GM12801 (cell line): ENCODE data around the gene ZNF358.

Experiments
- CTCF ChIP-seq: IDR thresholded peaks from one replicate; pipeline ENCODE4 v1.5.1; 2011; ENCODE audit warnings: control low read depth; ENCODE audit not compliant: insufficient read length; ENCODE audit errors: extremely low read depth

Gene ZNF358

GRCh38 chr19:7528192-7528519 lies 12.3 kb downstream of the ZNF358 start:
- no peak for TF ChIP-seq CTCF

GRCh38 chr19:7528522-7529245 lies 12.8 kb downstream of the ZNF358 start:
- no peak for TF ChIP-seq CTCF

GRCh38 chr19:7529246-7529600 lies 13.3 kb downstream of the ZNF358 start:
- no peak for TF ChIP-seq CTCF

DNA sequence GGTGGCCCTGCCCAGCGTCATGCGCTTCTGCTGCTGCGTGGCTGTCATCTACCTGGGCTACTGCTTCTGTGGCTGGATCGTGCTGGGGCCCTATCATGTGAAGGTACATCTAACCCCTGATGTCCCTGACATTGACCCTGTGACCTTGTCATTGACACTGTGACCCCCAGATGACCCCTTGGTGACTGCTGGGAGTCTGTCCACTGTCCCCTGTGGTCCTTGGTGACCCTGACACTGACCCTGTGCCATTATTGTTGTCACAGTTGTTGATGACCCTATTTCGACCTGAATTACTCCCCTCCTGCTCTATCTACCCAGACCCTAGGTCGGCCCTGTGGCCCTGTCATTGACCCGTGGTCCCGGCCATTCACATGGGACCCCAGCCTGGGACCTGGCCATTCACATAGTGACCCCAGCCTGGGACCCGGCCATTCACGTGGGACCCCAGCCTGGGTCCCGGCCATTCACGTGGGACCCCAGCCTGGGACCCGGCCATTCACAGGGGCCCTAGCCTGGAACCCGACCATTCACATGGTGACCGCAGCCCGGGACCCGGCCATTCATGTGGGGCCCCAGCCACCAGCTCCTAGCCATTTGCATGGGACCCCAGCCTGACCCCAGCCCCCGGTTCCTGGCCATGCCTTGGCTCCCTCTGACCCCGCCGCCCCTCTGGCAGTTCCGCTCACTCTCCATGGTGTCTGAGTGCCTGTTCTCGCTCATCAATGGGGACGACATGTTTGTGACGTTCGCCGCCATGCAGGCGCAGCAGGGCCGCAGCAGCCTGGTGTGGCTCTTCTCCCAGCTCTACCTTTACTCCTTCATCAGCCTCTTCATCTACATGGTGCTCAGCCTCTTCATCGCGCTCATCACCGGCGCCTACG lies 13.9 kb downstream of the ZNF358 start:
- TF ChIP-seq CTCF: no peak

- no peak for TF ChIP-seq CTCF
These were observed 17.5 kb downstream of the ZNF358 start for GRCh38 chr19:7533281-7533885.

DNA sequence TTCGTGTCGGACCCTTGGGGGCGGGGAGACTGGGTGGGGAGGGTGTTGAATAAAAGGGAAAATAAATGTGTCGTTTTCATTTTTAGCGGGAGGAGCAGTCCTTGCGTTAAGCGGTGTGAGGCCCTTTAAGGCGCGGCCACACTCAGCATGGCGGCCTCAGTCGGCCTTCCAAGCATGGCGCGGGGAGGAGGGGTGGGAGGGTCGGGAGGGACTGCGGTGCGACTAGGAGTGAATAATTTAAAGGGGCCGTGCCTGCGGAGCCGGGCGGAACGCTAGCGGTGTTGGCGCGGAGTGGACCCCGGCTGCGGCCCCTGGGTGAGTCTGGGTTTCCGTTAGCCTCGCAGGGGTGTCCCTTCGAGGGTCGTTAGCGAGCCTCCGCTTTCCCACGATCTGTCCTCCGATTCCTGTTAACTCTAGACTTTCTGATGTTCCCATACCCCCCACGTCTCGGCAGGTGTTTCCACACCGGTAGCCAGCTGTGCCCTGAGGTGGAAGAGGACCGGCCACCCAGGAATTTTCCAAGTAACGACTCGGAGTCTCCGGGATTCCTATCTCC lies 18.1 kb downstream of the ZNF358 start:
- no peak for TF ChIP-seq CTCF

GRCh38 chr19:7534531-7535046 lies 18.7 kb downstream of the ZNF358 start:
- no peak for TF ChIP-seq CTCF
